ENCODE results near the gene CCDC47.

- TF ChIP-seq CTCF (IDR thresholded peaks at IDR 0.05; ENCODE audit: low read depth, low read length, poor library complexity, severe bottlenecking) = peak; percentile 95
- TF ChIP-seq EZH2phosphoT487 (IDR thresholded peaks at IDR 0.05; ENCODE audit: borderline replicate concordance, low read length) = no peak
These were observed 75.8 kb downstream of the CCDC47 start for GRCh38 chr17:63697341-63698286.

Measured in DOHH2 (cell line).